Myometrial cell (primary cell): ENCODE measurements around the gene OR9G4. TPM values are rescaled to one million over a fixed set of nuclear protein-coding genes. Genes with fewer than 3 reads are reported as not detected.

Experiments
- total RNA-seq: library from RNA; depleted of rRNA; stranded (reverse); fragments of >200 nt; gene quantifications from 2 replicates; pipeline ENCODE4 v1.2.3, GENCODE V29; 2015

OR9G4 gene
- total RNA-seq: not detected in 2 replicates

GRCh38 chr11:56748597-56748996 lies at the start of gene OR9G4:
Gene OR9G4 (minus strand): TSS chr11:56748697. CDS start chr11:56743766, 4,931 bp downstream.

GRCh38 chr11:56698795-56699194 lies 49.7 kb downstream of the OR9G4 start, which contains the start of gene OR9G1:
Gene OR9G1 (plus strand): TSS chr11:56699095. CDS start chr11:56700388, 1,293 bp downstream.

Other genes with a start within 250 kb of the OR9G4 start
- gene OR5M11, start 205.4 kb downstream of the OR9G4 start, total RNA-seq: not detected in 2 replicates
- not detected in 2 replicates for gene OR5M10, start 171.0 kb downstream of the OR9G4 start, total RNA-seq
- not detected in 2 replicates for gene OR5M1, start 133.8 kb downstream of the OR9G4 start, total RNA-seq
- gene OR5AP2, start 106.3 kb downstream of the OR9G4 start, total RNA-seq: not detected in 2 replicates
- gene OR5AR1, start 85.0 kb downstream of the OR9G4 start, total RNA-seq: not detected in 2 replicates
- gene OR9G1, start 49.6 kb downstream of the OR9G4 start, total RNA-seq: not detected in 2 replicates
- not detected in 2 replicates for gene OR5AK2, start 240.2 kb upstream of the OR9G4 start, total RNA-seq